Activated effector memory CD4-positive, alpha-beta T cell treated with Interleukin-2 at 50 U/mL for 16 hours (primary cell): ENCODE results near the gene DST.
"Not testable (repeated sequence)": the region's sequence is repeated elsewhere in the genome, so short reads cannot be mapped to it uniquely, and the experiment has no call there.

Source experiments
- DNase-seq: peaks from one replicate; pipeline ENCODE4 v3.0.0-alpha.2; 2020

Gene DST

GRCh38 chr6:56513631-56514030 lies 129.1 kb downstream of the DST start:
- no peak for DNase-seq

GRCh38 chr6:56511591-56511990 lies 131.1 kb downstream of the DST start:
- DNase-seq, result no peak

GRCh38 chr6:56510984-56511531 lies 131.6 kb downstream of the DST start:
- no peak for DNase-seq

GRCh38 chr6:56509031-56509430 lies 133.7 kb downstream of the DST start:
- DNase-seq, result no peak

- DNase-seq, result no peak
Measured at GRCh38 chr6:56507517-56507916, 135.2 kb downstream of the DST start.

- no peak for DNase-seq
Measured at GRCh38 chr6:56505512-56506260, 137.0 kb downstream of the DST start.

- no peak for DNase-seq
Measured at GRCh38 chr6:56501993-56502392, 140.7 kb downstream of the DST start.

- DNase-seq, result no peak
Measured at GRCh38 chr6:56499095-56499494, 143.6 kb downstream of the DST start.

GRCh38 chr6:56497691-56498090 lies 145.0 kb downstream of the DST start:
- DNase-seq, result no peak

GRCh38 chr6:56497240-56497639 lies 145.4 kb downstream of the DST start:
- DNase-seq, result no peak

GRCh38 chr6:56496650-56497049 lies 146.0 kb downstream of the DST start:
- not testable (repeated sequence) for DNase-seq

GRCh38 chr6:56495654-56496053 lies 147.0 kb downstream of the DST start:
- no peak for DNase-seq

GRCh38 chr6:56491606-56492328 lies 150.9 kb downstream of the DST start:
- DNase-seq, result no peak

- no peak for DNase-seq
Measured at GRCh38 chr6:56490993-56491392, 151.7 kb downstream of the DST start.

GRCh38 chr6:56489559-56489958 lies 153.1 kb downstream of the DST start:
- no peak for DNase-seq

GRCh38 chr6:56488281-56488680 lies 154.4 kb downstream of the DST start:
- DNase-seq, result no peak

- no peak for DNase-seq
Measured at GRCh38 chr6:56486681-56487080, 156.0 kb downstream of the DST start.

GRCh38 chr6:56484669-56485068 lies 158.0 kb downstream of the DST start:
- no peak for DNase-seq

GRCh38 chr6:56483929-56484328 lies 158.8 kb downstream of the DST start:
- DNase-seq, result no peak

- DNase-seq, result no peak
Measured at GRCh38 chr6:56482525-56482924, 160.2 kb downstream of the DST start.

GRCh38 chr6:56481957-56482356 lies 160.7 kb downstream of the DST start:
- DNase-seq, result no peak

GRCh38 chr6:56480654-56481337 lies 161.9 kb downstream of the DST start:
- DNase-seq, result no peak

- no peak for DNase-seq
Measured at GRCh38 chr6:56480246-56480645, 162.4 kb downstream of the DST start.

- DNase-seq, result no peak
Measured at GRCh38 chr6:56479381-56479780, 163.3 kb downstream of the DST start.
